OCI-M1 (cell line): ENCODE measurements around the gene GRAMD1A.
"Not testable (repeated sequence)": the region's sequence is repeated elsewhere in the genome, so short reads cannot be mapped to it uniquely, and the experiment has no call there.

Experiments
- DNase-seq: peaks from one replicate; lab custom pipeline; 2025; lab: John Stamatoyannopoulos, UW

The GRAMD1A gene

DNA sequence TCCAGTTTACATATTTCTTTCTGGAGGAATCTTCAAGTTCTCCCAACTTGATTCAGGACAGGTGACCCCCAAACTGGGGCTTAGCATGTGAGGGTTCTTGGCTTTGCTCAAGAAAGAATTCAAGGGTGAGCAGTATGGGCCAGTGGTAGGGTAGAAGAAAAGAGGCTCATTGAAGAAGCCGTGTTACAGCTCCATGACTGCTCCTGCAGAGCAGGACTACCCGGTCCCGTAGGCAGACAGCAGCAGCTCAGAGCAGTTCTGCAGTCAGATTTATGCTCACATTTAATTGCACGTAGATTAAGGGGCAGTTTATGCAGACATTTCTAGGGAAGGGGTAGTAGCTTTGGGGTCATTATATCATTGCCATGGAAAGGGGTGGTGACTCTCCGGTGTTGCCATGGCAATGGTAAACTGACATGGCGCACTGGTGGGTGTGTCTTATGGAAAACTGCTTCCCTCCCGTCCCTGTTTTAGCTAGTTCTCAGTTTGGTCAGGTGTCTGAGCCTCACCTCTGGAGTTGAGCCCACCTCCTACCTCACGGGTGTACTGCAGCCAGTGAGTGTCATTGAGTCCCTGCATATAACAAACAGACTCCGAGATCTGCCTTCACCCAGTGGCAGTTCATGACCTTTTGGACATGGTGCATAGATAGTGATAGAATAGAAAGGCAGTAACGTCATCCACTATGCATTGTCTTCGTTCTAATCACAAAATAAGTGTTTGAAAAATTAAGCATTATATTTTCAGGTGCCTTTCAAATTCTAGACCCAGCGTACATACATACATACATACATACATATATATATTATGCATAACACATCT lies 20.1 kb upstream of the GRAMD1A start:
- no peak for DNase-seq

- no peak for DNase-seq
Measured at GRCh38 chr19:34982275-34982674, 17.8 kb upstream of the GRAMD1A start.

DNA sequence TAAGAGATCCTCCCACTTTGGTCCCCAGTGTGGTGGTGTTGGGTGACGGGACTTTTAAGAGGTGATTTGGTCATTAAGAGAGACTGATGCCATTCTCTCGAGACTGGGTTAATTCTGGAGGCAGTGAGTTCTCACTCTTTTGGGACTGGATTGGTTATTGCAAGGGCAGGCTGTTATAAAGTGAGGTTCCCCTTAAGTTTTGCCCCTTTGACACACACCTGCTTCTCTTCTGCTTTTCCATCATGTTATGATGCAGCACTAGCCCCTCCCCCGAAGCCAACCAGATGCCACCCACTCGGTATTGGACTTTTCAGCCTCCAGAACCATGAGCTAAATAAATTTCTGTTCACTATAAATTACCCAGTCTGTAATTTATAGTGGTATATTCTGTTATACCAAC lies 16.3 kb upstream of the GRAMD1A start:
- no peak for DNase-seq

GRCh38 chr19:34984287-34984686 lies 15.8 kb upstream of the GRAMD1A start:
- no peak for DNase-seq

DNA sequence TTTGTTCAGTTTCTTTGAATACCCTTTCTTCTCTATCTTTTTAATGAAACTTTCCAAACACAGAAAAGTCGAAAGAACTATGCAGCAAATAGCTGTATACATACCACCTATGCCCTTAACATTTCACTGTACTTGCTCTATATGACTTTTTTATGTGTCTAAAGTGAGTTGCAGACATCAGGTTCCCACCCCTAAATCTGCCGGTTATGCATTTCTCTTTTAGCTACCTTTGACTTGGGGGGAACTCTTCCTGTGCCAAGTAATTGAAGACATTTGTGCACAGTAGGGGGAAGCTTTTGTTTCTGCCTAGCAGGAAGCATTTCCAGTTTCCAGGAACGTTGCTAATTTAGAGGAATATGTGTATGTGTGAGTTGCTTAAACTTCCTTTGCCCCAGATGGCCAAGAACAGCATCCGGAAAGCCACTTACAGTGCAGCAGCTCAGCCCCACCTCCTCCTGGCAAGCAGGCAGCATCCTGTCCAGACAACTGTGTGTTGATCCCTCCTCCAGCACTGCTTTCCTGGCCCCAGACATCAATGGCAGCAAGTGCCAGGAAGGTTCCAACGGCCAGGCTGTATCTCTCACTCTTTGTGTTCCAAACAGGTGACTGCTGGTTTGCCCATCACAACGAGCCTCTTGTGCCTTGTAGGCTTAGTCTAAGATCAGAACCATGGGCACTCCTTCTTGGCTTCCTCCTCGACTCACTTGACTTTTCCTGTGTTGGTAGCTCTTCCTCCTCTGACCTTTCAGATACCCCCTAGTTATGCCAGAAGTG lies 14.7 kb upstream of the GRAMD1A start:
- no peak for DNase-seq

DNA sequence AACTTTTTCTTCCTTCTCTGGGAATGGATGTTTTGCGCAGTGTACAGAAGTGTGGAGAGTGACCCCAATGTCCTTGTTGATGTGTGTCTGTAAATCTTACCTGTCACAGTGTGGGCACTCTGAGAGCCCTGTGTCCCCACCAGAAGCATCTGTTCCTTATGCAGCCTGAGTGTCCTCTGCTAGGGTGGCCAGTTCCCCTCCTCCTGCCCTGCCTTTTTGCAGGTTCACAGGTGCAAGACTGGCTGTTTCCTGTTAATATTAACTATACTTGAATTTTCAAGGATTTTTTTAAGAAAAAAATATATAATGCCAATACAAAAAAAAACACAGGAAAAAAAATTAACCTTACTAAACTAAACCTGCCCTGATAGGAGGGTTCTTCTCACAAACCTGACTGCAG lies 12.0 kb upstream of the GRAMD1A start:
- no peak for DNase-seq

GRCh38 chr19:34989298-34989697 lies 10.8 kb upstream of the GRAMD1A start:
- no peak for DNase-seq

GRCh38 chr19:34990578-34991192 lies 9.4 kb upstream of the GRAMD1A start:
- no peak for DNase-seq

DNA sequence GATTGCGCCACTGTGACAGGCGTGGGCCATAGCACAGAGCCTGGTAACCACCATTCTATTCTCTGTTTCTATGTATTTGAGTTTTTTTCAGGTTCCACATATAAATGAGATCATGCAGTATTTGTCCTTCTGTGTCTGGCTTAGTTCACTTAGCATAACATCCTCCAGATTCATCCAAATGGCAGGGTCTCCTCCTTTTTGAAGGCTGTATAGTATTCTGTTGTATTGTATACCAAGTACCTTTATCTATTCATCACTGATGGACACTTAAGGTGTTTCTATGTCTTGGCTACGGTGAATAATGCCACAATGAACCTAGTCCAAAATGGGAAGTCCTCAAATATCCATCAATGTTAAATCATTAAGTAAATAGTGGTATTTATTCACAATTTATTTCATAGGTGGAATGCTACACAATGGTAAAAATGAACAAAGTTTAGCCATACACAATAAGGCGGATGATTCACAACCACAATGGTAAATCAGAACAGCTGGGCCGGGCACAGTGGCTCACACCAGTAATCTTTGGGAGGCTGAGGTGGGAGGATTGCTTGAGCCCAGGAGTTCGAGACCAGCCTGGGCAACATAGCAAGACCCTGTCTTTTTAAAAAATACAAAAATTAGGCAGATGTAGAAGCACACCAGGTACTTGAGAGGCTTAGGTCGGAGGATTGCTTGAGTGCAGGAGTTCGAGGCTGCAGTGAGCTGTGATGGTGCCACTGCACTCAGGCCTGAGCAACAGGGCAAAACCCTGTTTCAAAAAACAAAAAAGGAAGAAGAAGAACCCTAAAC lies 8.4 kb upstream of the GRAMD1A start:
- no peak for DNase-seq

DNA sequence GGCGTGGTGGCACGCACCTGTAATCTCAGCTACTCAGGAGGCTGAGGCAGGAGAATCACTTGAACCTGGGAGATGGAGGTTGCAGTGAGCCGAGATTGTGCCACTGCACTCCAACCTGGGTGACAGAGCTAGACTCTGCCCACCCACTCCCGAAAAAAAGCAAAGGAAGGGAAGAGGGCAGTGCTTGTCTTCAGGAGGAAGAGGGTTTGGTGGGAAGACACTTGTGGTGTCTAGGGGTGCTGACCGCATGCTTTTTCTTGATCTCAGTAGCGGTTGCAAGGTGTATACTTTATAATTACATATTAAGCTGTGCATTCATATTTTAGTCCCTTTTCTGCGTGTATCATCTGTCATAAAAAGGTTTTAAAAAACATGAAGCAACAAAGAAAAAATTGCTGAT lies 7.5 kb upstream of the GRAMD1A start:
- not testable (repeated sequence) for DNase-seq

DNA sequence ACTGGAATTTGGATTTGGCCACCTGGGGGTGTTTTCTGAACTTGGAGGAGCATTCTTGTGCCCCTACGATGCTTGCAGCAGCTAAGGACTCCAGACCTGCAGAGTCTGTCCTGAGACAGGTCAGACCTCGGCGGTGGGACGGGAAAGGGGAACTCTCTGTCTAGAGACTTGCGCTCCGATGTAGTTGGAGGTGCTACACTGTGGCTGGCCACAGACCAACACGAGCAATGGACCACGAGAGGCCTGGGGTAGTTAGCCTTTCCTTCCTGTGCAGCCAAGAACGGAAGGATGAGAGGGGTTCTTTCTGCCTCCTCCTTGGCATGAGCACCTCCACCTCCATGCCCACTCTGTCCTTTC lies 5.9 kb upstream of the GRAMD1A start:
- DNase-seq, result no peak

DNA sequence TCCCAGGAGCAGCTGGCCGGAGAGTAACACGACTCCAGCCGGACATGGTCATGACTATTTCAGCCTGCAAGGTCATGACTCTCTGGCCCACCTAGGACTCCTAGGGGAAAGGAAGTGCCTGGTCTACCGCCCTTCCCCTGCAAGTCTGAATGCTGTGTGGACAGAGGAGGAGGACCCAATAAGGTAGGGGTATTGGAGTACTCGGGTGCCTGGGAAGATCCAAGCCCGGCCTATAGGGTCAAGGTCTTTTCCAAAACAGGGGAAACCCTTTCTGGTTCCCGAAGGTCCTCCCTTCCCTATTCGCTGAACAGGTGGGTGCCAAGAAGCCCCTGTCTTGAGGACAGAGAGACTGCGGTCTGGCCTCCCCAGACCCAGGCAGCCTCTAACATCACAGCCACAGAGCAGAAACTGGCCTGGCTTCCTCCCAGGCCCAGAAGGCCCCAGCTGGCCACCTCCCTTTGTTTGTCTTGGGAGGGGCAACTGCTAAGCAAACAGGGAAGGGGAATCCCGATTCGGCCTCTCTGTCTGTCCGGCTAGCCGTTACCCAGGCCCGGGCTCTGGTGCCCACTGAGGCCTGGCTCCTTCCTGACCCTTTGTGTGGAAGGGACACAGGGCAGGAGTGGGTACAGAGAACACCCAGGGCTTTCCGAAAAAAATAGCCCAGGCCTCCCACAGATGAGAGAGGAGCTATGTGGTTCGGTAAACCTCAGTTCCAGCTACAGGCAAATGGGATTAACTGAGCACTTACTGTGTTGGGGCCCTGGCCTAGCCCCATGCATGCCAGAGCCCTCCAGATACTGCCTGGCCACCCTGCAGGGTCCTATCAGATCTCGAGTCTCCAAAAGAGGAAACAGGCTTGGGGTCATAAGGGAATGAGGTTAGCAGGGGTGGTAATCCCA lies 5.2 kb upstream of the GRAMD1A start:
- DNase-seq, result peak; percentile 34

GRCh38 chr19:34995551-34995950 lies 4.6 kb upstream of the GRAMD1A start:
- DNase-seq, result no peak

DNA sequence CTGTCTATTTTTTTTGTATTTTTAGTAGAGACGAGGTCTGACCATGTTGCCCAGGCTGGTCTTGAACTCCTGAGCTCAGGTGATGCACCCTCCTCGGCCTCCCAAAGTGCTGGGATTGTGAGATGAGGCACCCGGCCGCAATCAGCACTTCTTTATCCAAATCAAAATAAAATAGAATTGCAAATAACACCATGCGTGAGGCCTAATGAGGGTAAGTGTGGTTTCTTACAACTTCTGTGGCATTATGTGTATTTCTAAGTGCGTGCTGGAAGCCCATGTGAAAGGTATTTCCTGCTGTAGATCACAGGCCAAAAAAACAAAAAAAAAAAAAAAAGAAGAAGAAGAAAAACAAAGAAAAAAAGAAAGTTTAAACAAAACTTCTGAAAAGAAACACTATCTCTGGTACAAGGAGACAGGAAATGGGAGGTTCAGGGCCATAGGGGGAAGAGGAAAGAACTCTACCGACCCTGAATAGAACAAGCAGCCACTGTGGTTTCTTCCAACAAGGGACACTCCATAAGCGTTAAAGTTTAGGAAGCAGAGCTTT lies 3.0 kb upstream of the GRAMD1A start:
- DNase-seq, result no peak

- not testable (repeated sequence) for DNase-seq
Measured at GRCh38 chr19:34998224-34998623, 1.9 kb upstream of the GRAMD1A start.

GRCh38 chr19:34998777-34999497 lies 1.2 kb upstream of the GRAMD1A start:
- DNase-seq, result no peak

DNA sequence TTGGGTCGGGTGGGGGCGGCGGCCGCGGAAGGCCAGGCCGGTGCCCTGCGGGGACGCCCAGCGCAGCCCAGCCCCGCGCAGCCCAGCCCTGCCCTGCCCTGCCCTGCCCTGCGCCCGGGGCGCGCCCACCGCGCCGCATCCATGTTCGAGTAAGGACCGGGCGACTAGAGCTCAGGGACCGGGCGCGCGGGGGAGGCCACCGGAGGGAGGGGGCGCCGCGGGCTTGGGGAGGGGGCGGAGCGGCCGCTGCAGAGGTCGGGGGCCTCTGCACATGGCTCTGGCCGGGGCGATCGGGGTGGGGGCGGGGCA lies 169 bp downstream of the GRAMD1A start:
- DNase-seq, result no peak

- peak; percentile 72 for DNase-seq
Measured at GRCh38 chr19:35000647-35001501, 751 bp downstream of the GRAMD1A start.

DNA sequence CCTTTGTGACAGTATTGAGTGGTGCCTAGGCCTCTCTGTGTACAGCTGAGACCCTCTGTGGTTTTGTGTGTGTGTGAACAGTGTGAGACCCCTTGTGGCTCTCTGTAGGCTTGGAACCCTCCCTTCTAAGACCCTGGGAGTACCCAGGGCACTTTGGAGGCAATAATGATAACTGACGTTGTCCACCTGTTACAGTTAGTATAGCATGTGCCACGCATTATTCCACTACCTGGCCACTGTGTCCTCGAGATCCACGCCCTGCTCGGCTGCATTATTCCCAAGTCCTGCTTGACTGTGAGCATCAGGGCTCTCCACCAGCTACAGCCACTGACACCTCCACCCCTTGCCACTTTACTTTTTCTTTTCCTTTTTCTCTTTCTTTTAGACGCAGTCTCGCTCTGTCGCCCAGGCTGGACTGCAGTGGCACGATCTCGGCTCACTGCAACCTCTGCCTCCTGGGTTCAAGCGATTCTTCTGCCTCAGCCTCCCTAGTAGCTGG lies 2.0 kb downstream of the GRAMD1A start:
- DNase-seq, result no peak
